ENCODE results near the gene SLC25A15. TPM values are rescaled to one million over a fixed set of nuclear protein-coding genes. Genes with fewer than 3 reads are reported as not detected.

The SLC25A15 gene
- total RNA-seq, 2 donors from 2014 or later, result 7.7 to 12.6 TPM

GRCh38 chr13:40770934-40771618 lies 18.3 kb upstream of the SLC25A15 start, which contains the start of gene MRPS31:
MRPS31 (minus strand) TSS chr13:40771190; CDS start chr13:40771136, 54 bp downstream.
- H3K36me3 ChIP-seq, result peaks cover 3% of the 10 kb centered on the region
- H3K27me3 ChIP-seq (replicated peaks; ENCODE audit: insufficient read depth), result no peaks in the 10 kb centered on the region
- H3K4me1 ChIP-seq (ENCODE audit: control insufficient read depth in 1 of 2, low read depth in 2 of 2), result peaks cover 10 to 11% of the 10 kb centered on the region in 2 donors
- H3K9me3 ChIP-seq, result no peaks in the 10 kb centered on the region
- H3K27ac ChIP-seq, result peak within 1 kb of the TSS; percentile 75 to 77
- ATAC-seq (ENCODE audit: insufficient number of reproducible peaks, low FRiP score, low read depth) (peak; percentile 91), DNase-seq (ENCODE audit: low spot score) (peak; percentile 84)
- no peak for TF ChIP-seq CTCF (IDR thresholded peaks at IDR 0.05)
- H3K4me3 ChIP-seq, result peak within 1 kb of the TSS; percentile 91

GRCh38 chr13:40772765-40773473 lies 16.5 kb upstream of the SLC25A15 start:
- no peak for TF ChIP-seq CTCF (IDR thresholded peaks at IDR 0.05)

GRCh38 chr13:40774672-40775071 lies 14.7 kb upstream of the SLC25A15 start:
- Histone ChIP-seq H3K9me3 (no peaks in the 10 kb centered on the region), H3K27me3 (replicated peaks; ENCODE audit: insufficient read depth) (no peaks in the 10 kb centered on the region), H3K4me1 (ENCODE audit: control insufficient read depth in 1 of 2, low read depth in 2 of 2) (peaks cover 7 to 16% of the 10 kb centered on the region in 2 donors), H3K36me3 (no peaks in the 10 kb centered on the region), H3K27ac (no peak overlapping the region), H3K4me3 (no peak overlapping the region)
- TF ChIP-seq CTCF (IDR thresholded peaks at IDR 0.05), result no peak
- ATAC-seq (ENCODE audit: insufficient number of reproducible peaks, low FRiP score, low read depth), result no peak
- DNase-seq (ENCODE audit: low spot score), result no peak

More at GRCh38 chr13:40772765-40773473, 16.5 kb upstream of the SLC25A15 start:
- Histone ChIP-seq H3K4me1 (ENCODE audit: control insufficient read depth in 1 of 2, low read depth in 2 of 2) (peaks cover 11 to 18% of the 10 kb centered on the region in 2 donors), H3K9me3 (no peaks in the 10 kb centered on the region), H3K4me3 (no peak overlapping the region), H3K36me3 (no peaks in the 10 kb centered on the region), H3K27me3 (replicated peaks; ENCODE audit: insufficient read depth) (no peaks in the 10 kb centered on the region), H3K27ac (no peak overlapping the region)
- DNase-seq (ENCODE audit: low spot score) (no peak), ATAC-seq (ENCODE audit: insufficient number of reproducible peaks, low FRiP score, low read depth) (no peak)

GRCh38 chr13:40776232-40776631 lies 13.2 kb upstream of the SLC25A15 start:
- no peak for ATAC-seq (ENCODE audit: insufficient number of reproducible peaks, low FRiP score, low read depth)
- DNase-seq (ENCODE audit: low spot score), result no peak

More at GRCh38 chr13:40776232-40776631, 13.2 kb upstream of the SLC25A15 start:
- no peaks in the 10 kb centered on the region for H3K36me3 ChIP-seq
- H3K27me3 ChIP-seq (replicated peaks; ENCODE audit: insufficient read depth), result no peaks in the 10 kb centered on the region
- no peak overlapping the region for H3K4me3 ChIP-seq
- no peaks in the 10 kb centered on the region for H3K9me3 ChIP-seq
- no peak for TF ChIP-seq CTCF (IDR thresholded peaks at IDR 0.05)
- H3K27ac ChIP-seq, result no peak overlapping the region
- peaks cover 0 to 8% of the 10 kb centered on the region in 2 donors for H3K4me1 ChIP-seq (ENCODE audit: control insufficient read depth in 1 of 2, low read depth in 2 of 2)
